Measurements from ENCODE around the gene PLAC1.

- TF ChIP-seq CTCF (IDR thresholded peaks at IDR 0.05) (no peak), TCF7L2 (IDR thresholded peaks at IDR 0.05; ENCODE audit: low read depth, low read length) (no peak), POLR2AphosphoS5 (IDR thresholded peaks at IDR 0.05; ENCODE audit: low read depth, low read length) (no peak)
Observed at GRCh38 chrX:134672101-134672500, 13.8 kb upstream of the PLAC1 start.
